Gastrocnemius medialis (tissue), 4 donors: ENCODE measurements around the gene N4BP3. TPM values are rescaled to one million over a fixed set of nuclear protein-coding genes. Genes with fewer than 3 reads are reported as not detected.
A peak's percentile ranks its signal among the peaks of the same experiment; 100 is the strongest.

Experiments
- ATAC-seq, 2 donors: fragments of 150-250 bp; one replicate each; pipeline ENCODE4 v1.9.1; 2016
- DNase-seq, 2 donors: peaks; one replicate each; pipeline ENCODE4 v3.0.0-alpha.2; 2019
- H3K27ac ChIP-seq, 4 donors: fragments of 200-600 bp; sonication (generic); 1 replicate in 1 of 4; 2 replicates in 3 of 4; pipeline ENCODE4 v1.5.1; 2016 to 2018; ENCODE audit warnings: mild to moderate bottlenecking in 2 of 4, moderate library complexity in 1 of 4
- H3K27me3 ChIP-seq, 3 donors: fragments of 200-600 bp; sonication (generic) in 2 of 3; 1 replicate in 1 of 3; 2 replicates in 2 of 3; pipeline versions ENCODE4 v1.5.1 to v1.6.0; 2016 to 2019; ENCODE audit warnings: mild to moderate bottlenecking in 1 of 3, moderate library complexity in 1 of 3
- H3K36me3 ChIP-seq, 2 donors: fragments of 200-600 bp; sonication (generic) in 1 of 2; one replicate each; pipeline ENCODE4 v1.5.1; 2017 to 2018
- H3K4me1 ChIP-seq, 2 donors: fragments of 200-600 bp; sonication (generic) in 1 of 2; one replicate each; pipeline ENCODE4 v1.5.1; 2016 to 2017; ENCODE audit warnings: mild to moderate bottlenecking in 2 of 2
- H3K4me3 ChIP-seq, 4 donors: fragments of 200-600 bp; sonication (generic) in 3 of 4; 1 replicate in 1 of 4; 2 replicates in 3 of 4; pipeline ENCODE4 v1.5.1; 2016 to 2019; ENCODE audit warnings: mild to moderate bottlenecking in 2 of 4
- H3K9me3 ChIP-seq, 3 donors: fragments of 200-600 bp; sonication (generic) in 2 of 3; 1 replicate in 1 of 3; 2 replicates in 2 of 3; pipeline ENCODE4 v1.5.1; 2016 to 2019
- POLR2A ChIP-seq, 2 donors: fragments of 450-650 bp; IDR thresholded peaks; one replicate each; pipeline ENCODE4 v1.6.1; 2017; ENCODE audit warnings: antibody characterized with exemption in 2 of 2, mild to moderate bottlenecking in 2 of 2, moderate library complexity in 2 of 2
- in situ Hi-C, 4 donors: fragments of 200-750 bp; cut with MboI; loops; one replicate each; pipeline versions ENCODE4 v1.15.0 to v1.8.0; 2017; ENCODE audit warnings: low sequenced_read_pairs in 4 of 4
- intact Hi-C: fragments of 100-400 bp; cut with DNase I; formaldehyde crosslinking; loops from one replicate; pipeline ENCODE4 v1.15.1; 2023; ENCODE audit warnings: low total_unique reads
- total RNA-seq, 4 donors: library from RNA; depleted of rRNA; stranded (reverse); fragments of >200 nt; gene quantifications; one replicate each; pipeline versions ENCODE4 v1.1.0 to v1.2.3, GENCODE V29; 2016
- TF ChIP-seq, protein P1 (sequence below), 5 experiments: fragments of 450-650 bp in 3 of 5; fragments of 200-600 bp in 2 of 5; sonication (generic) in 2 of 5; IDR thresholded peaks in 4 of 5; conservative IDR thresholded peaks in 1 of 5; 1 replicate in 4 of 5; 2 replicates in 1 of 5; pipeline ENCODE4 v1.5.1; 2016 to 2019; ENCODE audit warnings: antibody characterized with exemption in 5 of 5, mild to moderate bottlenecking in 3 of 5, moderate library complexity in 3 of 5

The N4BP3 gene
- total RNA-seq, 4 donors from 2014 or later: 1.6 to 3.2 (median 2.1) TPM

DNA sequence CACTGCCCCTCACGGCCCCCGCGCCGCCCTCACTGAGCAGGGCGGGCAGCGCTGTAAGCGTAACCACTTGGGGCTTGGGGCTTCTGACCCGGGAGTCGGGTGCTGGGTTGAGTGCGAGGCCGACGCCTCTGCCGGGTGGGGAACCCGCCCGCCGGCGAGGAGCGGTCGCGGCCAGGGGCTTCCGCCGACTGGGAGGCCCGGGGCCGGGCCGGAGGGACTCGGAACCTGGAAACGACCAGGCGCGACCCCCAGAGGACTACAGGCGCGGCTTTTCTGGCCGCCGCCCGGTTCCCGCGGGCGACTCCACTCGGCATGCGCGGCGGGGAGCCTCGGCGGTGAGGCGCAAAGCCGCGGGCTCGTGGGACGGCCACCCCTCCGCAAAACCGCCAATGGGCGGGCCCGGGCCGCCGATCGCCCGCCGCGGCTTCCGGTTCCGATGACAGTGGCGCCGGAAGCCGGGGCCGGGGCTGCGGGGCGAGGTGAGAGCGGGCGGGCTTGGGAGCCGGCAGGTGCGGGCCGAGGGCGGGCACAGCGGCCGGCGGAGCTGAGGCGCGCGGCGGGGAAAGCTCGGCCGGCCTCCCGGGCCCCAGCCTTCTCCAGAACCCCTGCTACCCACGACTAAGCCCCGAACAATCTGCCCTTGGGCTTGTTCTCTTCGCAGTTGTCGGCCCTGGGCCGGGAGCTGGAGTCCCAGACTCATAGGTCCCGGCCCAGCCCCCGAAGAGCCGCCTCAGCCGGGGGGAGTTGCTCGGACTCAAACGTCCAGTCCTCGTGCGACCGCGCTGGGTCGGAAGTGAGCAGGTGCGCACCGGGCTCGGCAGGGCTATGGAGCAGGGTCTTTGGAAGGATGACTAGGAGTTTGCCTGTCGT is 17.5 kb downstream of the N4BP3 start, which contains the start of gene RMND5B:
RMND5B (plus strand) TSS at position 439 of the 870 bp plus-strand sequence. CDS start 7,106 bp downstream, outside the sequence.
- peak within 1 kb of the TSS; percentile 88 to 99 (median 94) for H3K27ac ChIP-seq
- peak within 1 kb of the TSS; percentile 73 to 100 (median 89) for H3K4me3 ChIP-seq
- peak; percentile 84 to 93 for TF ChIP-seq POLR2A (IDR thresholded peaks at IDR 0.05)
- TF ChIP-seq, protein P1, sequence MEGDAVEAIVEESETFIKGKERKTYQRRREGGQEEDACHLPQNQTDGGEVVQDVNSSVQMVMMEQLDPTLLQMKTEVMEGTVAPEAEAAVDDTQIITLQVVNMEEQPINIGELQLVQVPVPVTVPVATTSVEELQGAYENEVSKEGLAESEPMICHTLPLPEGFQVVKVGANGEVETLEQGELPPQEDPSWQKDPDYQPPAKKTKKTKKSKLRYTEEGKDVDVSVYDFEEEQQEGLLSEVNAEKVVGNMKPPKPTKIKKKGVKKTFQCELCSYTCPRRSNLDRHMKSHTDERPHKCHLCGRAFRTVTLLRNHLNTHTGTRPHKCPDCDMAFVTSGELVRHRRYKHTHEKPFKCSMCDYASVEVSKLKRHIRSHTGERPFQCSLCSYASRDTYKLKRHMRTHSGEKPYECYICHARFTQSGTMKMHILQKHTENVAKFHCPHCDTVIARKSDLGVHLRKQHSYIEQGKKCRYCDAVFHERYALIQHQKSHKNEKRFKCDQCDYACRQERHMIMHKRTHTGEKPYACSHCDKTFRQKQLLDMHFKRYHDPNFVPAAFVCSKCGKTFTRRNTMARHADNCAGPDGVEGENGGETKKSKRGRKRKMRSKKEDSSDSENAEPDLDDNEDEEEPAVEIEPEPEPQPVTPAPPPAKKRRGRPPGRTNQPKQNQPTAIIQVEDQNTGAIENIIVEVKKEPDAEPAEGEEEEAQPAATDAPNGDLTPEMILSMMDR (IDR thresholded peaks at IDR 0.05 in 4 of 5, conservative IDR thresholded peaks at IDR 0.05 in 1 of 5): peak in 1 of 5 experiments; percentile 20
- H3K9me3 ChIP-seq: no peaks in the 10 kb centered on the region
- ATAC-seq (peak; percentile 94 to 95), DNase-seq (peak; percentile 75 to 80)
- H3K4me1 ChIP-seq: peaks cover 5 to 11% of the 10 kb centered on the region in 2 donors
- peaks cover 0 to 10% of the 10 kb centered on the region in 2 donors for H3K36me3 ChIP-seq
- in situ Hi-C loops (no loop called here), intact Hi-C loops (loop anchor here (1.0 kb wide), 2 partner anchors 10 to 21 kb away; no protein-coding TSS in a partner anchor)
- no peaks in the 10 kb centered on the region for H3K27me3 ChIP-seq

DNA sequence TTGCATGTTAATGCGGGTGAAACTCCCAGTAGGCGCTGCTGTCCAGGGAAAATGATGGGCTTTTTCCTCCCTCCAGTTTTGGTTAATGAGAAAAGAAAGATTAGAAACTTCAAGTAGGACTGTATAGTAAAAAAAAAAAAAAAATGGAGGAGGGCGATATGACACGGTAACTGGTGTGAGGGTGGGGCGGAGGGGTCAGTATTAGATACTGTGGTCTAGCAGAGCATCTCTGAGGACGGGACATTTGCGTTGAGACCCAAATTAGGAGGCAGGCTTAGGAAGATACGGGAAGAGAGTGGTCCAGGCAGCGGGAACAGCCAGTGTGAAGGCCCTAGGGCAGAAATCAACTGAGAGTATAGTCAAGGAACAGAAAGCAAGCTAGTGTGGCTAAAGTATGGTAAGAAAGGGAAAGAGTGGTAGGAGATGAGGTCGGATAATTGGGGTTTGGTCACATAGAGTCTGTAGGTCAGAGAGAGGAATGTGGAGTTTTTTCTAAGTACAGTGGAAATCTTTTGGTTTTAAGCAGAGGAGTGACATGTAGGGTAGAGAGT is 18.2 kb downstream of the N4BP3 start:
- no peaks in the 10 kb centered on the region for H3K9me3 ChIP-seq
- DNase-seq (no peak), ATAC-seq (no peak)
- H3K4me3 ChIP-seq: peak overlapping the region; percentile 73 to 100 (median 89)
- H3K27ac ChIP-seq: peak overlapping the region; percentile 88 to 99 (median 94)
- H3K27me3 ChIP-seq: no peaks in the 10 kb centered on the region
- intact Hi-C loops: loop anchor here (1.0 kb wide), 1 partner anchor 21 kb away; no protein-coding TSS in a partner anchor
- H3K4me1 ChIP-seq: peaks cover 5 to 11% of the 10 kb centered on the region in 2 donors
- peaks cover 0 to 10% of the 10 kb centered on the region in 2 donors for H3K36me3 ChIP-seq
- in situ Hi-C loops: no loop called here
- TF ChIP-seq POLR2A (IDR thresholded peaks at IDR 0.05): no peak
- TF ChIP-seq, protein P1 (IDR thresholded peaks at IDR 0.05 in 4 of 5, conservative IDR thresholded peaks at IDR 0.05 in 1 of 5): no peak

DNA sequence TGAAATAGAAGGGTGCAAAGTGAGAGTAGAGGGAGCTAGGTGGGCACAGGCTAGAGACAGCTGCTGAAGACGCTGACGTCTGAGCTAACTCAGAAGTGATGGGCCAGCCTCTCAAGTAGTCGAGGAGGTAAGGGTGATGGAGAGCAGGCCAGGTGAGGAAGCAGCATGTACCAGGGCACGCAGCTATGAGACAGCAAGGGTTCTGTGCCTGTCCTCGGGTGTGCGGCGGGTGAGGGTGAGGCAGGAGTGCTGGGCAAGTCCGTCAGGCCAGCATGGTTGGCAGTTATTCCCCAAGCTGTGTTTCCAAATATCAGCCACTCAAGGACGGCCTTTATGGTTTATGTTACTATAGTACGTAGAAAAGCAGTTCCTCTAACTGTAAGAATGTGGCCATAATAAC is 23.7 kb downstream of the N4BP3 start:
- peaks cover 0 to 23% of the 10 kb centered on the region in 2 donors for H3K36me3 ChIP-seq
- in situ Hi-C loops: no loop called here
- intact Hi-C loops: no loop called here
- H3K9me3 ChIP-seq: no peaks in the 10 kb centered on the region
- H3K27ac ChIP-seq: no peak overlapping the region
- H3K4me3 ChIP-seq: no peak overlapping the region
- DNase-seq (no peak), ATAC-seq (no peak)
- TF ChIP-seq, protein P1 (IDR thresholded peaks at IDR 0.05 in 4 of 5, conservative IDR thresholded peaks at IDR 0.05 in 1 of 5): no peak
- TF ChIP-seq POLR2A (IDR thresholded peaks at IDR 0.05): no peak
- H3K4me1 ChIP-seq: peaks cover 1 to 3% of the 10 kb centered on the region in 2 donors
- no peaks in the 10 kb centered on the region for H3K27me3 ChIP-seq

DNA sequence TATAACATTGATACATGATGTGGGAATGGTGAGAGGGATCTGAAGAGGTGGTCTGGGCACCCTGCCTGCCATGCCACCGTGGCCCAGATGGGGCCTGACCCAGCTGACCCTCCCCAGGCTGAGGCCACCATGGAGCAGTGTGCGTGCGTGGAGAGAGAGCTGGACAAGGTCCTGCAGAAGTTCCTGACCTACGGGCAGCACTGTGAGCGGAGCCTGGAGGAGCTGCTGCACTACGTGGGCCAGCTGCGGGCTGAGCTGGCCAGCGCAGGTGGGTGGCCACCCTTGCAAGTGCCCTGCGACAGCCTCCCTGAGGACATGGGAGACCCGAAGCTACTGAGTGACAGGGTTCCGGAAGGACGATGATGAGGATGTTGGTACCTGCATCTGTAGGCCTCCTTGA is 24.7 kb downstream of the N4BP3 start:
- H3K4me3 ChIP-seq: no peak overlapping the region
- no peaks in the 10 kb centered on the region for H3K27me3 ChIP-seq
- no peaks in the 10 kb centered on the region for H3K9me3 ChIP-seq
- ATAC-seq (no peak), DNase-seq (no peak)
- peaks cover 0 to 33% of the 10 kb centered on the region in 2 donors for H3K36me3 ChIP-seq
- no peaks in the 10 kb centered on the region for H3K4me1 ChIP-seq
- in situ Hi-C loops: no loop called here
- no peak overlapping the region for H3K27ac ChIP-seq
- TF ChIP-seq, protein P1 (IDR thresholded peaks at IDR 0.05 in 4 of 5, conservative IDR thresholded peaks at IDR 0.05 in 1 of 5): no peak
- TF ChIP-seq POLR2A (IDR thresholded peaks at IDR 0.05): no peak
- intact Hi-C loops: no loop called here
